SK-N-MC (cell line): Measurements from ENCODE around the gene PPP1R15B.

Experiments
- EZH2 ChIP-seq: fragments of 200-600 bp; sonication (generic); IDR thresholded peaks from one replicate; pipeline ENCODE4 v1.6.1; 2017; ENCODE audit warnings: antibody characterized with exemption
- POLR2AphosphoS5 ChIP-seq: IDR thresholded peaks from 2 replicates; pipeline ENCODE4 v1.6.1; 2012; ENCODE audit warnings: mild to moderate bottlenecking, low read depth, low read length, borderline replicate concordance

DNA sequence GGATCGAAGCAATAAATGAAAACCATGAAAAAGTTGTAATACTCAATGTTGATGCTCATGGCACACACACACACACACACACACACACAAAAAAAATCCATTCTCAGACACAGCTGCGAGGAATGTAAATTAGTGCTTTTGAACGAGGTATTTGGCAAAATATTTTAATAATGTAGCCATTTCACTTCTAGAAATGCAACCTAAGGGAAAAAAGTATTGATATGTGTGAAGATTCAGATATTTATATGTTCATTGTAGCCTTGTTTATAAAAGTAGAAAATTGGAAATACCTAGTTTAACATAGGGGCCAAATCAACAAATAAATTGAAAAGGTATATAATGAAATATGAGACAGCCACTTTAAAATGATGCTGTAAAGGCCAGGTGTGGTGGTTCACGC is 55.7 kb downstream of the PPP1R15B start:
- TF ChIP-seq EZH2: no peak
- TF ChIP-seq POLR2AphosphoS5: no peak
